Liver (tissue), 9 donors: Measurements from ENCODE around the gene MRAS. TPM values are rescaled to one million over a fixed set of nuclear protein-coding genes. Genes with fewer than 3 reads are reported as not detected.

Experiments
- DNase-seq: peaks from one replicate; pipeline ENCODE4 v3.0.0-alpha.2; 2017; ENCODE audit warnings: low spot score
- H3K27ac ChIP-seq, 2 donors: one replicate each; pipeline ENCODE4 v1.7.0; 2013; ENCODE audit warnings: inconsistent platforms in 2 of 2, low read length in 2 of 2, control low read depth in 1 of 2, low read depth in 1 of 2, mild to moderate bottlenecking in 1 of 2
- H3K27me3 ChIP-seq, 4 donors: one replicate each; pipeline versions ENCODE4 v1.6.1 to v1.7.0; 2013; ENCODE audit warnings: low read length in 3 of 4, inconsistent platforms in 1 of 4, mild to moderate bottlenecking in 1 of 4, moderate library complexity in 1 of 4; ENCODE audit not compliant: control insufficient read depth in 4 of 4, insufficient read depth in 4 of 4
- H3K36me3 ChIP-seq, 4 donors: one replicate each; pipeline versions ENCODE4 v1.6.1 to v1.7.0; 2013; ENCODE audit warnings: low read length in 3 of 4, mild to moderate bottlenecking in 3 of 4, low read depth in 1 of 4, moderate library complexity in 1 of 4; ENCODE audit not compliant: control insufficient read depth in 4 of 4, insufficient read depth in 3 of 4
- H3K4me1 ChIP-seq, 4 donors: one replicate each; pipeline versions ENCODE4 v1.6.1 to v1.7.0; 2013; ENCODE audit warnings: low read length in 3 of 4, mild to moderate bottlenecking in 3 of 4, moderate library complexity in 1 of 4; ENCODE audit not compliant: control insufficient read depth in 4 of 4, insufficient read depth in 4 of 4
- H3K4me3 ChIP-seq, 3 donors: one replicate each; pipeline versions ENCODE4 v1.6.1 to v1.7.0; 2013; ENCODE audit warnings: low read length in 3 of 3, control low read depth in 1 of 3, low read depth in 1 of 3, mild to moderate bottlenecking in 1 of 3
- H3K9ac ChIP-seq, 2 donors: one replicate each; pipeline ENCODE4 v1.7.0; 2013; ENCODE audit warnings: low read length in 2 of 2, mild to moderate bottlenecking in 2 of 2, moderate library complexity in 2 of 2, control low read depth in 1 of 2, low read depth in 1 of 2
- H3K9me3 ChIP-seq, 4 donors: one replicate each; pipeline versions ENCODE4 v1.6.1 to v1.7.0; 2013; ENCODE audit warnings: low read length in 3 of 4; ENCODE audit not compliant: control insufficient read depth in 4 of 4
- EGR1 ChIP-seq, 2 donors: IDR thresholded peaks; 2 replicates each; pipeline ENCODE4 v1.6.1; 2016 to 2018; ENCODE audit warnings: antibody characterized with exemption in 2 of 2, low read depth in 2 of 2
- FOXA1 ChIP-seq: IDR thresholded peaks from 2 replicates; pipeline ENCODE4 v1.6.1; 2016; ENCODE audit warnings: antibody characterized with exemption
- FOXA2 ChIP-seq: IDR thresholded peaks from 2 replicates; pipeline ENCODE4 v1.6.1; 2016; ENCODE audit warnings: antibody characterized with exemption
- GABPA ChIP-seq, 2 donors: IDR thresholded peaks in 1 of 2; conservative IDR thresholded peaks in 1 of 2; 2 replicates each; pipeline ENCODE4 v1.6.1; 2016; ENCODE audit warnings: antibody characterized with exemption in 2 of 2, mild to moderate bottlenecking in 1 of 2, moderate library complexity in 1 of 2
- HNF4A ChIP-seq, 2 donors: conservative IDR thresholded peaks; 2 replicates each; pipeline ENCODE4 v1.6.1; 2016; ENCODE audit warnings: antibody characterized with exemption in 2 of 2, mild to moderate bottlenecking in 2 of 2
- JUND ChIP-seq, 2 donors: IDR thresholded peaks; 2 replicates each; pipeline ENCODE4 v1.6.1; 2016; ENCODE audit warnings: antibody characterized with exemption in 2 of 2
- NR2F2 ChIP-seq: IDR thresholded peaks from 2 replicates; pipeline ENCODE4 v1.6.1; 2016; ENCODE audit warnings: antibody characterized with exemption
- RAD21 ChIP-seq, 2 donors: IDR thresholded peaks; 2 replicates each; pipeline ENCODE4 v1.6.1; 2016; ENCODE audit warnings: antibody characterized with exemption in 2 of 2, mild to moderate bottlenecking in 2 of 2
- RXRA ChIP-seq, 2 donors: IDR thresholded peaks; 2 replicates each; pipeline ENCODE4 v1.6.1; 2017 to 2018; ENCODE audit warnings: antibody characterized with exemption in 2 of 2, mild to moderate bottlenecking in 1 of 2
- SP1 ChIP-seq: IDR thresholded peaks from 2 replicates; pipeline ENCODE4 v1.6.1; 2018; ENCODE audit warnings: antibody characterized with exemption, mild to moderate bottlenecking
- TAF1 ChIP-seq: conservative IDR thresholded peaks from 2 replicates; pipeline ENCODE4 v1.6.1; 2016; ENCODE audit warnings: antibody characterized with exemption, mild to moderate bottlenecking
- WGBS: extraction: QIAGEN DNeasy Blood & Tissue Kit; methylation state at CpG from one replicate; pipeline ENCODE4 v1.1.7; 2013; 5-methylcytosine and 5-hydroxymethylcytosine counted together
- polyA plus RNA-seq, 2 donors: library from polyadenylated mRNA; stranded (reverse) in 1 of 2; unstranded in 1 of 2; fragments of 200-250 nt in 1 of 2; fragments of >200 nt in 1 of 2; fragmentation: Nextera tagmentation in 1 of 2; extraction: Ambion mirVana in 1 of 2; gene quantifications; one replicate each; pipeline versions ENCODE4 v1.2.1 to v1.2.3, GENCODE V29; 2013 to 2015
- total RNA-seq, 2 donors: library from RNA; depleted of rRNA; stranded (reverse); fragments of >200 nt; gene quantifications; one replicate each; pipeline ENCODE4 v1.2.3, GENCODE V29; 2014
- TF ChIP-seq, protein P1 (sequence below): IDR thresholded peaks from 2 replicates; pipeline ENCODE4 v1.6.1; 2016; ENCODE audit warnings: antibody characterized with exemption
- TF ChIP-seq, protein P2 (sequence below): IDR thresholded peaks from 2 replicates; pipeline ENCODE4 v1.6.1; 2016; ENCODE audit warnings: antibody characterized with exemption
- TF ChIP-seq, protein P3 (sequence below): IDR thresholded peaks from 2 replicates; pipeline ENCODE4 v1.6.1; 2016; ENCODE audit warnings: antibody characterized with exemption
- TF ChIP-seq, protein P4 (sequence below): fragments of 150-350 bp; IDR thresholded peaks from 2 replicates; pipeline ENCODE4 v1.5.1; 2017; ENCODE audit warnings: improper control_type of control experiment, low read depth, low read length; ENCODE audit not compliant: missing input control
- TF ChIP-seq, protein P5 (sequence below): IDR thresholded peaks from 2 replicates; pipeline ENCODE4 v1.6.1; 2016; ENCODE audit warnings: antibody characterized with exemption, mild to moderate bottlenecking
- donor health status: healthy.
- donor health status: healthy.
- donor health status: healthy.
- donor health status: healthy.
- donor health status: healthy.

MRAS gene
- total and polyA plus RNA-seq, 4 donors = 1.6 to 2.6 (median 1.9) TPM

DNA sequence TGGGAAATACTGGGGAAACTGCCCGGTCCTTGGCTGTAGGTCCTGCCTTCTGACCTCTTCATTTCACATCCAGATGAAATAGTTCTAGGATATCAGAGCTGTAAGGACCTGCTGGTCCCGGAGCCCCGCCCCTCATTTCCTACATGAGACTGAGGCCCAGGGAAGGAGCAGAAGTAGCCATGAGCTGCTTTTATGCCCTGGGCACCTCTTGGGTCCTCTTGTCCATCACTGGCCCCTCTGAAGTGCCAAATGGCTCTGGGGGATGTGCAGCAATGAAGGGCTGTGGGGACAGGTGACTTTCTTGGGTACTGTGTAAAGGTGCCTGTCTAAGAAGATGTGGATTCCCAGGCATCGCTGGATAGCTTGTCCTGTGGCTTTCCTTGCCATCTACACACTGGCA, 45.8 kb downstream of the MRAS start:
- DNase-seq = no peak
- WGBS = 95% methylated on average over 4 of the region's 4 CpGs
- H3K27me3 ChIP-seq = no peaks in the 10 kb centered on the region
- no peak overlapping the region for H3K27ac ChIP-seq
- peaks cover 0 to 5% (median 3%) of the 10 kb centered on the region in 4 donors for H3K4me1 ChIP-seq
- H3K36me3 ChIP-seq = no peaks in the 10 kb centered on the region
- TF ChIP-seq FOXA2 (no peak), GABPA (IDR thresholded peaks at IDR 0.05 in 1 of 2, conservative IDR thresholded peaks at IDR 0.05 in 1 of 2) (no peak), NR2F2 (no peak), RXRA (IDR thresholded peaks at IDR 0.05) (no peak), EGR1 (IDR thresholded peaks at IDR 0.05; ENCODE audit: low read depth in 2 of 2) (no peak), TAF1 (no peak), SP1 (no peak), HNF4A (conservative IDR thresholded peaks at IDR 0.05) (no peak)
- TF ChIP-seq, protein P1, sequence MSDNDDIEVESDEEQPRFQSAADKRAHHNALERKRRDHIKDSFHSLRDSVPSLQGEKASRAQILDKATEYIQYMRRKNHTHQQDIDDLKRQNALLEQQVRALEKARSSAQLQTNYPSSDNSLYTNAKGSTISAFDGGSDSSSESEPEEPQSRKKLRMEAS = no peak
- no peak overlapping the region for H3K9ac ChIP-seq
- no peak overlapping the region for H3K4me3 ChIP-seq
- H3K9me3 ChIP-seq = no peaks in the 10 kb centered on the region

DNA sequence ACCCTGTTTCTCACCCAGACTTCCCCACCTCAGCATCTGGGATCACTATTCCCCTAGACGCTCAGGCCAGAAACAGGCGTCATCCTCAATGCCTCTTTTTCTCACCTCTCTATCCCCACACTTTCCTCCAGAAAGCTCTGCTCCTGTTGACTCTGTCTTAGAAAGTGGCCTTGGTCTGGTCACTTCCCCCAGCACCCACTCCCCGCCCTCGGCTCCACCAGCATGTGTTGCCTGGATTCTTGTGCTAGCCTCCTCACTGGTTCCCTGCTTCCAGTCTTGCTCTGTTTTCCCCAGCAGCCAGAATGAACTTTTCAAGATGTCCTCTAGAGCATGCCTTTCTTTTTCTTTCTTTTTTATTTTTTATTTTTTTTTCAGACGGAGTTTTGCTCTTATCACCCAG, 46.3 kb downstream of the MRAS start:
- no peak for DNase-seq
- WGBS = 96% methylated on average over 5 of the region's 5 CpGs
- H3K4me3 ChIP-seq = no peak overlapping the region
- no peak overlapping the region for H3K27ac ChIP-seq
- no peak for TF ChIP-seq FOXA1
- TF ChIP-seq, protein P2, sequence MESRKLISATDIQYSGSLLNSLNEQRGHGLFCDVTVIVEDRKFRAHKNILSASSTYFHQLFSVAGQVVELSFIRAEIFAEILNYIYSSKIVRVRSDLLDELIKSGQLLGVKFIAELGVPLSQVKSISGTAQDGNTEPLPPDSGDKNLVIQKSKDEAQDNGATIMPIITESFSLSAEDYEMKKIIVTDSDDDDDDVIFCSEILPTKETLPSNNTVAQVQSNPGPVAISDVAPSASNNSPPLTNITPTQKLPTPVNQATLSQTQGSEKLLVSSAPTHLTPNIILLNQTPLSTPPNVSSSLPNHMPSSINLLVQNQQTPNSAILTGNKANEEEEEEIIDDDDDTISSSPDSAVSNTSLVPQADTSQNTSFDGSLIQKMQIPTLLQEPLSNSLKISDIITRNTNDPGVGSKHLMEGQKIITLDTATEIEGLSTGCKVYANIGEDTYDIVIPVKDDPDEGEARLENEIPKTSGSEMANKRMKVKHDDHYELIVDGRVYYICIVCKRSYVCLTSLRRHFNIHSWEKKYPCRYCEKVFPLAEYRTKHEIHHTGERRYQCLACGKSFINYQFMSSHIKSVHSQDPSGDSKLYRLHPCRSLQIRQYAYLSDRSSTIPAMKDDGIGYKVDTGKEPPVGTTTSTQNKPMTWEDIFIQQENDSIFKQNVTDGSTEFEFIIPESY = no peak
- TF ChIP-seq, protein P3, sequence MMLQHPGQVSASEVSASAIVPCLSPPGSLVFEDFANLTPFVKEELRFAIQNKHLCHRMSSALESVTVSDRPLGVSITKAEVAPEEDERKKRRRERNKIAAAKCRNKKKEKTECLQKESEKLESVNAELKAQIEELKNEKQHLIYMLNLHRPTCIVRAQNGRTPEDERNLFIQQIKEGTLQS = no peak
- TF ChIP-seq, protein P4, sequence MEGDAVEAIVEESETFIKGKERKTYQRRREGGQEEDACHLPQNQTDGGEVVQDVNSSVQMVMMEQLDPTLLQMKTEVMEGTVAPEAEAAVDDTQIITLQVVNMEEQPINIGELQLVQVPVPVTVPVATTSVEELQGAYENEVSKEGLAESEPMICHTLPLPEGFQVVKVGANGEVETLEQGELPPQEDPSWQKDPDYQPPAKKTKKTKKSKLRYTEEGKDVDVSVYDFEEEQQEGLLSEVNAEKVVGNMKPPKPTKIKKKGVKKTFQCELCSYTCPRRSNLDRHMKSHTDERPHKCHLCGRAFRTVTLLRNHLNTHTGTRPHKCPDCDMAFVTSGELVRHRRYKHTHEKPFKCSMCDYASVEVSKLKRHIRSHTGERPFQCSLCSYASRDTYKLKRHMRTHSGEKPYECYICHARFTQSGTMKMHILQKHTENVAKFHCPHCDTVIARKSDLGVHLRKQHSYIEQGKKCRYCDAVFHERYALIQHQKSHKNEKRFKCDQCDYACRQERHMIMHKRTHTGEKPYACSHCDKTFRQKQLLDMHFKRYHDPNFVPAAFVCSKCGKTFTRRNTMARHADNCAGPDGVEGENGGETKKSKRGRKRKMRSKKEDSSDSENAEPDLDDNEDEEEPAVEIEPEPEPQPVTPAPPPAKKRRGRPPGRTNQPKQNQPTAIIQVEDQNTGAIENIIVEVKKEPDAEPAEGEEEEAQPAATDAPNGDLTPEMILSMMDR = no peak
- no peak for TF ChIP-seq JUND (IDR thresholded peaks at IDR 0.05)
- TF ChIP-seq RAD21 (IDR thresholded peaks at IDR 0.05) = no peak
- no peak for TF ChIP-seq EGR1 (IDR thresholded peaks at IDR 0.05; ENCODE audit: low read depth in 2 of 2)
- TF ChIP-seq, protein P5, sequence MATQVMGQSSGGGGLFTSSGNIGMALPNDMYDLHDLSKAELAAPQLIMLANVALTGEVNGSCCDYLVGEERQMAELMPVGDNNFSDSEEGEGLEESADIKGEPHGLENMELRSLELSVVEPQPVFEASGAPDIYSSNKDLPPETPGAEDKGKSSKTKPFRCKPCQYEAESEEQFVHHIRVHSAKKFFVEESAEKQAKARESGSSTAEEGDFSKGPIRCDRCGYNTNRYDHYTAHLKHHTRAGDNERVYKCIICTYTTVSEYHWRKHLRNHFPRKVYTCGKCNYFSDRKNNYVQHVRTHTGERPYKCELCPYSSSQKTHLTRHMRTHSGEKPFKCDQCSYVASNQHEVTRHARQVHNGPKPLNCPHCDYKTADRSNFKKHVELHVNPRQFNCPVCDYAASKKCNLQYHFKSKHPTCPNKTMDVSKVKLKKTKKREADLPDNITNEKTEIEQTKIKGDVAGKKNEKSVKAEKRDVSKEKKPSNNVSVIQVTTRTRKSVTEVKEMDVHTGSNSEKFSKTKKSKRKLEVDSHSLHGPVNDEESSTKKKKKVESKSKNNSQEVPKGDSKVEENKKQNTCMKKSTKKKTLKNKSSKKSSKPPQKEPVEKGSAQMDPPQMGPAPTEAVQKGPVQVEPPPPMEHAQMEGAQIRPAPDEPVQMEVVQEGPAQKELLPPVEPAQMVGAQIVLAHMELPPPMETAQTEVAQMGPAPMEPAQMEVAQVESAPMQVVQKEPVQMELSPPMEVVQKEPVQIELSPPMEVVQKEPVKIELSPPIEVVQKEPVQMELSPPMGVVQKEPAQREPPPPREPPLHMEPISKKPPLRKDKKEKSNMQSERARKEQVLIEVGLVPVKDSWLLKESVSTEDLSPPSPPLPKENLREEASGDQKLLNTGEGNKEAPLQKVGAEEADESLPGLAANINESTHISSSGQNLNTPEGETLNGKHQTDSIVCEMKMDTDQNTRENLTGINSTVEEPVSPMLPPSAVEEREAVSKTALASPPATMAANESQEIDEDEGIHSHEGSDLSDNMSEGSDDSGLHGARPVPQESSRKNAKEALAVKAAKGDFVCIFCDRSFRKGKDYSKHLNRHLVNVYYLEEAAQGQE = no peak
- TF ChIP-seq, protein P1 = no peak
- no peak for TF ChIP-seq HNF4A (conservative IDR thresholded peaks at IDR 0.05)
- TF ChIP-seq SP1 = no peak
- TF ChIP-seq FOXA2 = no peak
- H3K36me3 ChIP-seq = no peaks in the 10 kb centered on the region
- no peak overlapping the region for H3K9ac ChIP-seq
- H3K27me3 ChIP-seq = no peaks in the 10 kb centered on the region
- no peaks in the 10 kb centered on the region for H3K9me3 ChIP-seq
- H3K4me1 ChIP-seq = peaks cover 2 to 10% (median 6%) of the 10 kb centered on the region in 4 donors
